Uterus (tissue), 2 donors: ENCODE results near the gene GMCL2.

Source experiments
- POLR2A ChIP-seq, 2 donors: fragments of 450-650 bp; IDR thresholded peaks; one replicate each; pipeline ENCODE4 v1.6.1; 2016; ENCODE audit warnings: antibody characterized with exemption in 2 of 2, mild to moderate bottlenecking in 1 of 2, moderate library complexity in 1 of 2
- TF ChIP-seq, protein P1 (sequence below), 4 experiments: fragments of 200-600 bp in 2 of 4; fragments of 450-650 bp in 2 of 4; sonication (generic) in 2 of 4; IDR thresholded peaks; one replicate each; pipeline ENCODE4 v1.5.1; 2016 to 2019; ENCODE audit warnings: antibody characterized with exemption in 4 of 4, mild to moderate bottlenecking in 2 of 4, moderate library complexity in 1 of 4

DNA sequence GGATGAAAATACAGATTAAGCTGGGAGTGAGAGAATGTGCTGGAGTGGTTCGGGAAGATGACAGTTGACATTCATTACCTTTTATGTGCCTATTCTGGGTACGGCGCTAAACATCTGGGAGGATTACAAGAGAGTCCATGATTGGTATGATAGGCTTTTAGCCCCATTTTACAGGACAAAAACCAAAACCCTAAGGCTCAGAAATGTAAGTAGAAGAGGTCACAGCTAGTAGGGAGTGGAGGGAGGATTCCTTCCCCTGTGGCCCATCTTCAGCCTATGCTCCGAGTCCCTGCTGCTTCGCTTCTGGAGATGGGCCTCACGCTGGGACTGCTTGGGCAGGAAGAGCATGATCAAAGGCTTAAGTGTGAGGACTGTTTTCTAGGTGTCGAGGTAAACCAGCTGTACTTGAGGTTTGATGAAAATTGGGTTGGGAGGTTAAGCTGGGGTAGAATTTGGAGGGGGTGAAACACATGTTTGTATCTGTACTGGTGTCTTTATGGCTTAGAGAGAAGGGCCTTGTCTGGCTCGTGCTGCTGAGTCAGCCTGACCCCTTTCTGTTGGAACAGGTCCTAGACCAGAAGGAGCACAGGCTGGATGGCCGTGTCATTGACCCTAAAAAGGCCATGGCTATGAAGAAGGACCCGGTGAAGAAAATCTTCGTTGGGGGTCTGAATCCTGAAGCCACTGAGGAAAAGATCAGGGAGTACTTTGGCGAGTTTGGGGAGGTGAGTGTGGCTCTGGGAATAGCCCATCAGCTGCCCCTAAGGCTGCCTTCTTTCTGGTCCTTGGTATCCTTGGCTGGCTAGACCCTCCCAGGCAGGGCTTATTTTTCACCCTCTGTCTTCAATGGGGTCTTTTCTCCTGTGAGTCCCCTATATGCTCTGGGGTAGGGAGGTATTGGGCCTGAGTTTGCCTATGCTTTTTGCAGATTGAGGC lies 19.3 kb upstream of the GMCL2 start:
- TF ChIP-seq, protein P1, sequence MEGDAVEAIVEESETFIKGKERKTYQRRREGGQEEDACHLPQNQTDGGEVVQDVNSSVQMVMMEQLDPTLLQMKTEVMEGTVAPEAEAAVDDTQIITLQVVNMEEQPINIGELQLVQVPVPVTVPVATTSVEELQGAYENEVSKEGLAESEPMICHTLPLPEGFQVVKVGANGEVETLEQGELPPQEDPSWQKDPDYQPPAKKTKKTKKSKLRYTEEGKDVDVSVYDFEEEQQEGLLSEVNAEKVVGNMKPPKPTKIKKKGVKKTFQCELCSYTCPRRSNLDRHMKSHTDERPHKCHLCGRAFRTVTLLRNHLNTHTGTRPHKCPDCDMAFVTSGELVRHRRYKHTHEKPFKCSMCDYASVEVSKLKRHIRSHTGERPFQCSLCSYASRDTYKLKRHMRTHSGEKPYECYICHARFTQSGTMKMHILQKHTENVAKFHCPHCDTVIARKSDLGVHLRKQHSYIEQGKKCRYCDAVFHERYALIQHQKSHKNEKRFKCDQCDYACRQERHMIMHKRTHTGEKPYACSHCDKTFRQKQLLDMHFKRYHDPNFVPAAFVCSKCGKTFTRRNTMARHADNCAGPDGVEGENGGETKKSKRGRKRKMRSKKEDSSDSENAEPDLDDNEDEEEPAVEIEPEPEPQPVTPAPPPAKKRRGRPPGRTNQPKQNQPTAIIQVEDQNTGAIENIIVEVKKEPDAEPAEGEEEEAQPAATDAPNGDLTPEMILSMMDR (IDR thresholded peaks at IDR 0.05), result no peak
- no peak for TF ChIP-seq POLR2A (IDR thresholded peaks at IDR 0.05)
